Keratinocyte (primary cell): ENCODE results near the gene PDZRN3. TPM values are rescaled to one million over a fixed set of nuclear protein-coding genes. Genes with fewer than 3 reads are reported as not detected.

Experiments
- DNase-seq: peaks from one replicate; pipeline ENCODE4 v3.0.0-alpha.2; 2011; ENCODE audit warnings: low read depth, missing footprints, low spot score
- FAIRE-seq: peaks from 2 replicates; lab custom pipeline; 2011; peaks lifted over from hg19 to GRCh38; lab: Jason Lieb, UNC
- H2AFZ ChIP-seq: 2 replicates; pipeline ENCODE4 v1.6.0; 2012; ENCODE audit warnings: low read length, control low read depth, inconsistent platforms; ENCODE audit not compliant: control insufficient read depth
- H3K27ac ChIP-seq: 2 replicates; pipeline ENCODE4 v1.5.1; 2011; ENCODE audit warnings: low read length; ENCODE audit not compliant: control insufficient read depth, insufficient read depth
- H3K27me3 ChIP-seq: 3 replicates; pipeline ENCODE4 v1.6.0; 2011; ENCODE audit warnings: low read length; ENCODE audit not compliant: control insufficient read depth, insufficient read depth; ENCODE audit errors: extremely low read depth
- H3K36me3 ChIP-seq, 2 experiments: 2 replicates in 1 of 2; 3 replicates in 1 of 2; pipeline ENCODE4 v1.5.1; 2011; ENCODE audit warnings: low read length in 2 of 2, mild to moderate bottlenecking in 1 of 2; ENCODE audit not compliant: control insufficient read depth in 2 of 2, insufficient read depth in 2 of 2; ENCODE audit errors: extremely low read depth in 1 of 2
- H3K4me1 ChIP-seq: 3 replicates; pipeline ENCODE4 v1.5.1; 2011; ENCODE audit warnings: low read length; ENCODE audit not compliant: control insufficient read depth, insufficient read depth; ENCODE audit errors: extremely low read depth
- H3K4me2 ChIP-seq: 3 replicates; pipeline ENCODE4 v1.6.0; 2011; ENCODE audit warnings: low read depth, low read length; ENCODE audit not compliant: control insufficient read depth, insufficient read depth; ENCODE audit errors: extremely low read depth
- H3K4me3 ChIP-seq, 3 experiments: fragments of 200-600 bp in 1 of 3; sonication (generic) in 1 of 3; 2 replicates in 2 of 3; 3 replicates in 1 of 3; pipeline ENCODE4 v1.5.1; 2011 to 2016; ENCODE audit warnings: low read length in 3 of 3, mild to moderate bottlenecking in 3 of 3, control low read depth in 2 of 3, inconsistent platforms in 1 of 3, low read depth in 1 of 3, mixed read lengths in 1 of 3, mixed run types in 1 of 3, moderate library complexity in 1 of 3; ENCODE audit not compliant: control insufficient read depth in 2 of 3, insufficient read depth in 2 of 3; ENCODE audit errors: extremely low read depth in 1 of 3
- H3K79me2 ChIP-seq: 2 replicates; pipeline ENCODE4 v1.6.0; 2012; ENCODE audit warnings: low read length; ENCODE audit not compliant: control insufficient read depth, insufficient read depth
- H3K9ac ChIP-seq: 3 replicates; pipeline ENCODE4 v1.6.0; 2011; ENCODE audit warnings: low read length; ENCODE audit not compliant: control insufficient read depth, insufficient read depth; ENCODE audit errors: extremely low read depth
- H3K9me1 ChIP-seq: 3 replicates; pipeline ENCODE4 v1.6.0; 2011; ENCODE audit warnings: low read length; ENCODE audit not compliant: control insufficient read depth, insufficient read depth; ENCODE audit errors: extremely low read depth
- H3K9me3 ChIP-seq: 2 replicates; pipeline ENCODE4 v1.5.1; 2012; ENCODE audit warnings: low read depth, low read length; ENCODE audit not compliant: control insufficient read depth
- H4K20me1 ChIP-seq: 3 replicates; pipeline ENCODE4 v1.6.0; 2011; ENCODE audit warnings: low read length; ENCODE audit not compliant: control insufficient read depth, insufficient read depth; ENCODE audit errors: extremely low read depth
- EZH2 ChIP-seq: IDR thresholded peaks from one replicate; pipeline ENCODE4 v1.6.1; 2012; ENCODE audit warnings: inconsistent platforms, mild to moderate bottlenecking, low read length, moderate library complexity
- dilution Hi-C: fragments of 300-500 bp; cut with MboI; formaldehyde crosslinking; loops from one replicate; pipeline ENCODE4 v1.7.0; 2020; ENCODE audit warnings: low sequenced_read_pairs; ENCODE audit not compliant: extremely low pct_ligation_motif_present
- polyA plus RNA-seq, 5 experiments: library from polyadenylated mRNA; depleted of rRNA in 3 of 5; stranded (reverse) in 3 of 5; stranded (forward) in 1 of 5; unstranded in 1 of 5; fragments of >200 nt; gene quantifications; 1 replicate in 1 of 5; 2 replicates in 3 of 5; 3 replicates in 1 of 5; pipeline versions ENCODE4 v1.2.1 to v1.2.3, GENCODE V29; 2011 to 2012; ENCODE audit warnings: missing spikeins in 2 of 5, low read depth in 1 of 5, low replicate concordance in 1 of 5
- TF ChIP-seq, protein P1 (sequence below), 3 experiments: IDR thresholded peaks in 1 of 3; conservative IDR thresholded peaks in 1 of 3; optimal IDR thresholded peaks in 1 of 3; 2 replicates in 2 of 3; 3 replicates in 1 of 3; pipeline versions ENCODE3 to v1.5.1; 2011; ENCODE audit warnings: low read length in 3 of 3, mild to moderate bottlenecking in 3 of 3, moderate library complexity in 2 of 3, control low read depth in 1 of 3, inconsistent platforms in 1 of 3; ENCODE audit not compliant: insufficient read depth in 2 of 3; ENCODE audit errors: extremely low read depth in 1 of 3

PDZRN3 gene
- polyA plus RNA-seq, 1 donor (not counting 4 experiments of a cell fraction or from before 2014, with no cell fraction given) = not detected

DNA sequence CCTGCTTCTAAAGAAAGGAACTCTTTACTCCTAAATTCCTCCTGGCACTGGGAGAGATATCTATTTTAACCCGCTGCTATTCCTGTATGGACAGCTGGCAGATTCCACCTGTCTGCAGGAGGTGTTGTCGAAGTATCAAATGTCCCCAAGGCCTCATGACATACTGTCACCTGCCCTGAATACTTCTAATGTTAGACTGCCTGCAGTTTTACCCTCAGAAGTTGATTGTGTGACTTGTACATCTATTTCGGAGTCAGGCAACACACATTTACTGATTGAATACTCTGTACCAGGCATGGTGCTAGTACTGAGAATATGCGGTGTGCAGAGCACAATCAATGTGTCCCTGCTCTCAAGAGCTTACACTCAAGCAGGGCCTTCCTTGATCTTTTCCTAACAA is 38.6 kb downstream of the PDZRN3 start:
- H2AFZ ChIP-seq = no peak overlapping the region
- H4K20me1 ChIP-seq = no peaks in the 10 kb centered on the region
- H3K4me1 ChIP-seq = no peaks in the 10 kb centered on the region
- TF ChIP-seq EZH2 = no peak
- TF ChIP-seq, protein P1, sequence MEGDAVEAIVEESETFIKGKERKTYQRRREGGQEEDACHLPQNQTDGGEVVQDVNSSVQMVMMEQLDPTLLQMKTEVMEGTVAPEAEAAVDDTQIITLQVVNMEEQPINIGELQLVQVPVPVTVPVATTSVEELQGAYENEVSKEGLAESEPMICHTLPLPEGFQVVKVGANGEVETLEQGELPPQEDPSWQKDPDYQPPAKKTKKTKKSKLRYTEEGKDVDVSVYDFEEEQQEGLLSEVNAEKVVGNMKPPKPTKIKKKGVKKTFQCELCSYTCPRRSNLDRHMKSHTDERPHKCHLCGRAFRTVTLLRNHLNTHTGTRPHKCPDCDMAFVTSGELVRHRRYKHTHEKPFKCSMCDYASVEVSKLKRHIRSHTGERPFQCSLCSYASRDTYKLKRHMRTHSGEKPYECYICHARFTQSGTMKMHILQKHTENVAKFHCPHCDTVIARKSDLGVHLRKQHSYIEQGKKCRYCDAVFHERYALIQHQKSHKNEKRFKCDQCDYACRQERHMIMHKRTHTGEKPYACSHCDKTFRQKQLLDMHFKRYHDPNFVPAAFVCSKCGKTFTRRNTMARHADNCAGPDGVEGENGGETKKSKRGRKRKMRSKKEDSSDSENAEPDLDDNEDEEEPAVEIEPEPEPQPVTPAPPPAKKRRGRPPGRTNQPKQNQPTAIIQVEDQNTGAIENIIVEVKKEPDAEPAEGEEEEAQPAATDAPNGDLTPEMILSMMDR (optimal IDR thresholded peaks at IDR 0.05 in 1 of 3, IDR thresholded peaks at IDR 0.05 in 1 of 3, conservative IDR thresholded peaks at IDR 0.05 in 1 of 3; ENCODE audit: extremely low read depth in 1 of 3, insufficient read depth in 2 of 3, low read length in 3 of 3) = no peak
- DNase-seq = no peak
- no peak overlapping the region for H3K4me3 ChIP-seq
- H3K27ac ChIP-seq = no peak overlapping the region
- no peak for FAIRE-seq
- dilution Hi-C loops = no loop called here
- no peaks in the 10 kb centered on the region for H3K36me3 ChIP-seq
- H3K9ac ChIP-seq = no peak overlapping the region
- H3K79me2 ChIP-seq = no peaks in the 10 kb centered on the region
- no peaks in the 10 kb centered on the region for H3K9me3 ChIP-seq
- H3K4me2 ChIP-seq = no peak overlapping the region
- no peaks in the 10 kb centered on the region for H3K9me1 ChIP-seq
- no peaks in the 10 kb centered on the region for H3K27me3 ChIP-seq

DNA sequence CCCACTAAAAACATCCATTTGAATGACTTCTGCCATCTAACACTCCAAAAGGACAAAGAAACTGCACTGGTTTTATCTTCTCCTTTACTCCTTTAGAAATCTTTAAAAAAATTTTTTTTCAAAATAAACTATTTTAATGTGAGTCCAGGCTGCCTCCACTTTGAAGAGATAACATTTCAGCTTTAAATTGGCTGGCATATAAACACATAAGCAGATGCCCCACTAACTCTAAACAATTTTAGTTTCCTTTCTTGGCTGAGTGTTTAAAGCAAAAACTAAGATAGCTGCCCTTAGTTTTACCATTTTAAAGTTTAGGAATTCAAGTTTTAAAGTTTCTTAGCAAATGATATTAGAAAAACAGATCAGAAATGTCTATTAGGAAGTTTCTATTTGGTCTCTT is 39.9 kb downstream of the PDZRN3 start:
- Histone ChIP-seq H3K4me2 (no peak overlapping the region), H3K4me3 (no peak overlapping the region), H3K9me1 (no peaks in the 10 kb centered on the region), H3K36me3 (no peaks in the 10 kb centered on the region), H3K27me3 (no peaks in the 10 kb centered on the region), H4K20me1 (no peaks in the 10 kb centered on the region), H3K9ac (no peak overlapping the region), H3K9me3 (no peaks in the 10 kb centered on the region), H3K4me1 (peaks cover 9% of the 10 kb centered on the region), H2AFZ (no peak overlapping the region), H3K27ac (no peak overlapping the region), H3K79me2 (no peaks in the 10 kb centered on the region)
- dilution Hi-C loops = no loop called here
- no peak for TF ChIP-seq EZH2
- TF ChIP-seq, protein P1 (optimal IDR thresholded peaks at IDR 0.05 in 1 of 3, IDR thresholded peaks at IDR 0.05 in 1 of 3, conservative IDR thresholded peaks at IDR 0.05 in 1 of 3; ENCODE audit: extremely low read depth in 1 of 3, insufficient read depth in 2 of 3, low read length in 3 of 3) = no peak
- FAIRE-seq (no peak), DNase-seq (no peak)
